ENCODE data around the gene IFI44L.

IFI44L gene

GRCh38 chr1:78664763-78665162 lies 44.5 kb downstream of the IFI44L start:
- Histone ChIP-seq H3K27ac (ENCODE audit: low read depth, low read length) (no peak overlapping the region), H4K20me1 (ENCODE audit: low read depth, low read length) (no peaks in the 10 kb centered on the region), H3K79me2 (ENCODE audit: insufficient read depth, low read length) (no peaks in the 10 kb centered on the region), H3F3A (ENCODE audit: insufficient read depth) (no peaks in the 10 kb centered on the region), H3K9ac (ENCODE audit: low read length) (no peak overlapping the region), H3K36me3 (ENCODE audit: low read length) (no peaks in the 10 kb centered on the region), H3K4me2 (ENCODE audit: low read depth, low read length, poor library complexity, severe bottlenecking) (no peak overlapping the region), H3K27me3 (ENCODE audit: low read length) (no peaks in the 10 kb centered on the region), H2AFZ (ENCODE audit: low read depth, low read length, severe bottlenecking) (no peak overlapping the region), H3K4me3 (ENCODE audit: insufficient read depth, low read length, poor library complexity, severe bottlenecking) (no peak overlapping the region), H3K9me2 (replicated peaks; ENCODE audit: insufficient read depth, low read length) (no peaks in the 10 kb centered on the region), H3K9me3 (ENCODE audit: insufficient read depth, low read length) (no peaks in the 10 kb centered on the region)
- TF ChIP-seq EZH2phosphoT487 (conservative IDR thresholded peaks at IDR 0.05; ENCODE audit: low read length) (no peak), CTCF (IDR thresholded peaks at IDR 0.05; ENCODE audit: insufficient read depth, low read length, poor library complexity, severe bottlenecking) (no peak)

GRCh38 chr1:78665809-78666208 lies 45.6 kb downstream of the IFI44L start:
- H3K9me2 ChIP-seq (replicated peaks; ENCODE audit: insufficient read depth, low read length): no peaks in the 10 kb centered on the region
- H3K79me2 ChIP-seq (ENCODE audit: insufficient read depth, low read length): no peaks in the 10 kb centered on the region
- H3F3A ChIP-seq (ENCODE audit: insufficient read depth): no peaks in the 10 kb centered on the region
- TF ChIP-seq EZH2phosphoT487 (conservative IDR thresholded peaks at IDR 0.05; ENCODE audit: low read length): no peak
- TF ChIP-seq CTCF (IDR thresholded peaks at IDR 0.05; ENCODE audit: insufficient read depth, low read length, poor library complexity, severe bottlenecking): no peak
- H4K20me1 ChIP-seq (ENCODE audit: low read depth, low read length): no peaks in the 10 kb centered on the region
- H2AFZ ChIP-seq (ENCODE audit: low read depth, low read length, severe bottlenecking): no peak overlapping the region
- no peaks in the 10 kb centered on the region for H3K27me3 ChIP-seq (ENCODE audit: low read length)
- no peak overlapping the region for H3K9ac ChIP-seq (ENCODE audit: low read length)
- H3K4me3 ChIP-seq (ENCODE audit: insufficient read depth, low read length, poor library complexity, severe bottlenecking): no peak overlapping the region
- no peaks in the 10 kb centered on the region for H3K36me3 ChIP-seq (ENCODE audit: low read length)
- H3K9me3 ChIP-seq (ENCODE audit: insufficient read depth, low read length): no peaks in the 10 kb centered on the region
- H3K4me2 ChIP-seq (ENCODE audit: low read depth, low read length, poor library complexity, severe bottlenecking): no peak overlapping the region
- no peak overlapping the region for H3K27ac ChIP-seq (ENCODE audit: low read depth, low read length)

GRCh38 chr1:78667939-78668338 lies 47.7 kb downstream of the IFI44L start:
- TF ChIP-seq EZH2phosphoT487 (conservative IDR thresholded peaks at IDR 0.05; ENCODE audit: low read length): no peak
- no peak for TF ChIP-seq CTCF (IDR thresholded peaks at IDR 0.05; ENCODE audit: insufficient read depth, low read length, poor library complexity, severe bottlenecking)
- H3F3A ChIP-seq (ENCODE audit: insufficient read depth): no peaks in the 10 kb centered on the region
- no peak overlapping the region for H3K9ac ChIP-seq (ENCODE audit: low read length)
- no peaks in the 10 kb centered on the region for H3K9me3 ChIP-seq (ENCODE audit: insufficient read depth, low read length)
- H2AFZ ChIP-seq (ENCODE audit: low read depth, low read length, severe bottlenecking): no peak overlapping the region
- H3K9me2 ChIP-seq (replicated peaks; ENCODE audit: insufficient read depth, low read length): no peaks in the 10 kb centered on the region
- H3K36me3 ChIP-seq (ENCODE audit: low read length): no peaks in the 10 kb centered on the region
- no peaks in the 10 kb centered on the region for H3K27me3 ChIP-seq (ENCODE audit: low read length)
- no peaks in the 10 kb centered on the region for H4K20me1 ChIP-seq (ENCODE audit: low read depth, low read length)
- H3K4me3 ChIP-seq (ENCODE audit: insufficient read depth, low read length, poor library complexity, severe bottlenecking): no peak overlapping the region
- no peak overlapping the region for H3K27ac ChIP-seq (ENCODE audit: low read depth, low read length)
- H3K79me2 ChIP-seq (ENCODE audit: insufficient read depth, low read length): no peaks in the 10 kb centered on the region
- no peak overlapping the region for H3K4me2 ChIP-seq (ENCODE audit: low read depth, low read length, poor library complexity, severe bottlenecking)

Measured in SU-DHL-6 (cell line).